ENCODE measurements around the gene RRH. TPM values are rescaled to one million over a fixed set of nuclear protein-coding genes. Genes with fewer than 3 reads are reported as not detected.
"Not testable (repeated sequence)": the region's sequence is repeated elsewhere in the genome, so short reads cannot be mapped to it uniquely, and the experiment has no call there.

Gene RRH
- total RNA-seq, 2 donors from 2014 or later: not detected

DNA sequence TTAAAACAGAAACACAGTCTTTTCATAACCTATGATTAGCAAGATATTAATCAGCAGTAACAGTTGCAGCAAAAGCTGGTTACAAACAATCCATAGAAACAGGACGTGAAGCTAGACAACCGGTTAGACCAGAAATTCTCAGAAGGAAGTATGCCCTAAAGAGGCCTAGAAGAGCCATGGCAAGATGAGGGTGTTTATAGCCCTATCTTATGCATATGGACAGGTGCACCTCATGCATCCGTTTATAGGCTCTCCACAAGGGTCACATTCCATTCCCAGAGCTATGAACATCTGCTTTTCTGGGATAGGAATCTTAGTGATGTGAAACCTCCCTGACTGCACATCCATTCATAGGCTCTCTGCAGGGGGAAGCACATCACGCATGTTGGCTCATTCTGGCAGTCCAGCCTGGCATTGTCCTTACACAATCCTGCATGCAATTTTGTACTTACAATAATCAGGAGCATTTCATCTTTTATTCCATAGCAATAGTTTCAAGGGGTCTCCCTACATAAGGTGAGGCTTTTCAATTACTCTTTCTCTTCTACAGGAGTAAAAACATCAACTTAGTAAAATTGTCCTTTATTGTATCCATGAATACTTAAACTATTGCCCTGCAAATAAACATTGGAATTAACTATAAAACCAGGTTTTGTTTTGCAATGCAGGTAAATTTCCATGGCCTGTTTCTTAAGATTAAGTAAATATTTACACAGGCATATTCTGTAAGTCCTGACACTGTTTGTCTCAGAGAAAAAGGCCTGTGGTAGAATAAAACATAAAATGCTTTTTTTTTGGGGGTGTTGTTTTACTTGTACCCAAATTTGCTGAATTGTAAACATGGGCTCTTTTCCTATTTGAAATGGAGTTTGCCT, 31.9 kb downstream of the RRH start:
- ATAC-seq, H3K27ac Mint-ChIP-seq: not testable (repeated sequence)

DNA sequence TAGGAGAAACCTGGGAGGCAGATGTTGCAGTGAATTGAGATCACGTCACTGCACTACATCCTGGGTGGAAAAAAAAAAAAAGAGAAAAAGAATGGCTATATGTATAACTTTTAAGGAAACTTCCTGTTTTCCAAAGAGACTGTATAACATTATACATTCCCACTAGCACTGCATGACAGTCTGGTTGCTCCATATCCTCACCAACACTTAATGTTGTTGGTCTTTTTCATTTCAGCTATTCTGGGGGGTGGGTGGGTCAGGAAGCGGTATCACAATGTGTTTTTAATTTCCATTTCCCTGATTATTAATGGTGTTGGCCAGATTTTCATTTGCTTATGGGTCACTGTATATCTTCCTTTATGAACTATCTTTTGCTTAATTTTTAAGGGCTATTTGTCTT, 33.5 kb downstream of the RRH start:
- Mint-ChIP-seq H3K4me3 (no peak overlapping the region), H3K4me1 (no peaks in the 10 kb centered on the region), H3K36me3 (ENCODE audit: low read depth) (no peaks in the 10 kb centered on the region), H3K27me3 (no peaks in the 10 kb centered on the region), H3K27ac (no peak overlapping the region)
- no peaks in the 10 kb centered on the region for H3K9me3 ChIP-seq (ENCODE audit: control insufficient read depth, low read length, poor library complexity, severe bottlenecking)
- ATAC-seq (no peak), DNase-seq (no peak)

More for the DNA sequence above, 31.9 kb downstream of the RRH start:
- not testable (repeated sequence) for H3K4me1 Mint-ChIP-seq; H3K36me3 Mint-ChIP-seq (ENCODE audit: low read depth); H3K9me3 ChIP-seq (ENCODE audit: control insufficient read depth, low read length, poor library complexity, severe bottlenecking); H3K4me3 Mint-ChIP-seq; H3K27me3 Mint-ChIP-seq; DNase-seq

DNA sequence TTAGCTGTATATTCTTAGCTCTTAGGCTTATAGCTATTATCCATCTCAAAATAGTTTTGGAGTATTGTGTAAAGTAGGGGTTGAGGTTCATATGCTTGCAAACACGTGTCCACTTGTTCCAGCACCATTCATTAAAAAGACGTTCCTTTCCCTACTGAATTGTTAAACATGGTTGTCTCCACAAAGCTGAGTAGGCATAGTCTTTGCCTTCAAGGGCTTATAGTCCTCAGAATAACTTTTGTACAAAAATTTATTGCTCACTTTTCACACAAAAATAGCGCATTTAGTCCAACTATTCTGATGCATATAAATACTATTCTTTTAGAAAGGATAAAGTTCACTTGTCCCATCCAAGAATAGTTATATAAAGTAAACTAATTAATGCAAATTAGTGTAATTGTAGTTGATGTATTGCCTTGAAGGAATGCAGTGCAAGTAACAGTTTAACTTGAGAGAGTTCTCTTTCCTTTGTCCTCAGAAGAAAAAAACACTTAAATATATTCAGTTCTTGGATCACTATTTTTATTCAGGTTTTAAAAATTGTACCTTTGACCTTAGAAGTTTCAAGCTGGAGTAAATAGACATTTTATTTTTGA, 34.2 kb downstream of the RRH start:
- DNase-seq (no peak), ATAC-seq (no peak)
- Mint-ChIP-seq H3K4me1 (no peaks in the 10 kb centered on the region), H3K4me3 (no peak overlapping the region), H3K36me3 (ENCODE audit: low read depth) (no peaks in the 10 kb centered on the region), H3K27ac (no peak overlapping the region), H3K27me3 (no peaks in the 10 kb centered on the region)
- no peaks in the 10 kb centered on the region for H3K9me3 ChIP-seq (ENCODE audit: control insufficient read depth, low read length, poor library complexity, severe bottlenecking)

DNA sequence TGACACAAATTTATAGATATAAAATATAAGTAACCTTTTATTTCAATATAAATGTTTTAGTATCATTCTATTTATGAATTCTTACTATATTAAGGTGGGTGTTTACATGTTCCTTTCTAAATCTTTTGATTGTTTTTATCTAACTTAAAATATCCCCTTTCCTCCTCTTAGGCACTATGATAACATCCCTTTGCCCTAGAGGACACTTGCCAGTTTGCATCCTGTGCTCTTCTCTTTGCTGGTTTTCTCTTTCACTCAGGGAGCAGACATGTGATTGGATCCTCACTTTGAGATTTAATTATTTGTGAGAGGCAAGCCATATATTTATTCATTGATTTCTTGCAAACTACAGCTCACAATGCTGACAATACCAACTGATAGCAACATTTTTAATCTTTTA, 36.4 kb downstream of the RRH start:
- no peak for ATAC-seq
- no peak overlapping the region for H3K4me3 Mint-ChIP-seq
- H3K27me3 Mint-ChIP-seq: no peaks in the 10 kb centered on the region

DNA sequence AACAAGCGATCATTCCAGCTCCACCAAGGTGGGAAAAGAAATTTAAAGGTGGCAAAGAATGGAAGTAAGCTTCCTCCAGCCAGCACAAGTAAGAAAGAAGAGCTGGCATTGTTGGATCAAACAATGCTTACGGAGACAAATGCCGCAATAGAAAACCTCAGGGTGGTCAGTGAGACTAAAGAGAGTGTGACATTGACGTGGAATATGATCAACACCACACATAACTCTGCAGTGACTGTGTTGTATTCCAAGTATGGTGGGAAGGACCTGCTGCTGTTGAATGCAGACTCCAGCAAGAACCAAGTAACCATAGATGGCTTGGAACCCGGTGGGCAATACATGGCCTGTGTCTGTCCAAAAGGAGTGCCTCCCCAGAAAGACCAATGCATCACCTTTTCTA, 42.3 kb downstream of the RRH start:
- no peak for DNase-seq
- H3K9me3 ChIP-seq (ENCODE audit: control insufficient read depth, low read length, poor library complexity, severe bottlenecking): no peaks in the 10 kb centered on the region
- Mint-ChIP-seq H3K27me3 (no peaks in the 10 kb centered on the region), H3K36me3 (ENCODE audit: low read depth) (peaks cover 4% of the 10 kb centered on the region), H3K4me3 (no peak overlapping the region), H3K27ac (no peak overlapping the region), H3K4me1 (no peaks in the 10 kb centered on the region)
- ATAC-seq: no peak

More for the DNA sequence above, 36.4 kb downstream of the RRH start:
- Mint-ChIP-seq H3K27ac (no peak overlapping the region), H3K36me3 (ENCODE audit: low read depth) (no peaks in the 10 kb centered on the region), H3K4me1 (no peaks in the 10 kb centered on the region)
- DNase-seq: no peak
- H3K9me3 ChIP-seq (ENCODE audit: control insufficient read depth, low read length, poor library complexity, severe bottlenecking): no peaks in the 10 kb centered on the region

DNA sequence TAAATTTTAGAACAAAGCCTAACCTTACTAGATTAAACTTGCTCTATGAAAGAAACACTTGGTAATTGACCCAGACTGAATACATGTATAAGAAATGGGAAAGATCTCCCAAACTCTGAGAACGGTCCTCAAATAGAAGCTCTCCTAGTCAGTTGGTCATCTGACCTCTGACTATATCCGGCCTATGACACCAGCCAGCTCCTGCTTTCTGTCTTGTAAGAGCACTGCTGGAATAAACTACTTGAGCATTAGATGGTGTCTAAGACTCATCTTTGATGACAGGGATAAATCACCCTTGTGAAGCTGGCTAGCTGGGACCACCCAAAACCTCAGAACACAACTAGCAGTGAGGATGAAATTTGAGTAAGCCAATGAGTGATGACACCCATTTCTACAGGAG, 44.3 kb downstream of the RRH start:
- peaks cover 4% of the 10 kb centered on the region for H3K36me3 Mint-ChIP-seq (ENCODE audit: low read depth)
- H3K27me3 Mint-ChIP-seq: peaks cover 4% of the 10 kb centered on the region
- H3K27ac Mint-ChIP-seq: no peak overlapping the region
- ATAC-seq (no peak), DNase-seq (no peak)
- no peaks in the 10 kb centered on the region for H3K4me1 Mint-ChIP-seq
- no peak overlapping the region for H3K4me3 Mint-ChIP-seq
- H3K9me3 ChIP-seq (ENCODE audit: control insufficient read depth, low read length, poor library complexity, severe bottlenecking): no peaks in the 10 kb centered on the region

DNA sequence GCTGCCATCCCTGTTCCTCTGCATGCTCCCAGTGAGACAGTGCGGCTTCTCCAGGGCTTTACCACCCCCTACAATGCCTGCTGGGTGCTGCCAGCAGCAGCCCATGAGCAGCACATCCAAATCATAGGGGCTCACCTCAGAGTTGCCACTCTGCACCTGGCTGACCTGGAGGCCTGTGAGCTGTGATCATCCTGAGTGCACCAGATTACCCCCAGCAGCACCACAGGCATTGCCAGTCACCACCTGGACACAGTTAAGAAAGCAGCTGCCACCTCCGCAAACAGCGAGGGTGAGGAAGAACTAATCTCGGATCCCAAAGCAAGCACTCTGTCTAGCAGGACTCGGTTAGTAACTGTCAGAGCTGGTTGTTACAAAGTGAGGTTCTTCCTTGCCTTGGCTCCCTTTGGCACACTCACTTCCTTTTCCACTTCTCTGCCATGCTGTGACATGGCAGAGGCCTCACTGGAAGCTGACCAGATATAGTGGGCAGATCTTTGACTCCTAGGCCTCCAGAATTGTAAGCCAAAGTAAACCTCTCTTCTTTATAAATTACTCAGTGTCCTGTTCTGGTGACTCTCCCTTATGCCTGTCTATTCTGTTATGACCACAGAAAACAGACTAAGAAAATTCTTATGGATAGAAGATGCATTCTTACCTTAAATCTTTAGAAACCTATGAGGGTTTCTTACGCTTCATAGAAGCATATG, 45.3 kb downstream of the RRH start:
- H3K4me1 Mint-ChIP-seq: no peaks in the 10 kb centered on the region
- ATAC-seq: no peak

DNA sequence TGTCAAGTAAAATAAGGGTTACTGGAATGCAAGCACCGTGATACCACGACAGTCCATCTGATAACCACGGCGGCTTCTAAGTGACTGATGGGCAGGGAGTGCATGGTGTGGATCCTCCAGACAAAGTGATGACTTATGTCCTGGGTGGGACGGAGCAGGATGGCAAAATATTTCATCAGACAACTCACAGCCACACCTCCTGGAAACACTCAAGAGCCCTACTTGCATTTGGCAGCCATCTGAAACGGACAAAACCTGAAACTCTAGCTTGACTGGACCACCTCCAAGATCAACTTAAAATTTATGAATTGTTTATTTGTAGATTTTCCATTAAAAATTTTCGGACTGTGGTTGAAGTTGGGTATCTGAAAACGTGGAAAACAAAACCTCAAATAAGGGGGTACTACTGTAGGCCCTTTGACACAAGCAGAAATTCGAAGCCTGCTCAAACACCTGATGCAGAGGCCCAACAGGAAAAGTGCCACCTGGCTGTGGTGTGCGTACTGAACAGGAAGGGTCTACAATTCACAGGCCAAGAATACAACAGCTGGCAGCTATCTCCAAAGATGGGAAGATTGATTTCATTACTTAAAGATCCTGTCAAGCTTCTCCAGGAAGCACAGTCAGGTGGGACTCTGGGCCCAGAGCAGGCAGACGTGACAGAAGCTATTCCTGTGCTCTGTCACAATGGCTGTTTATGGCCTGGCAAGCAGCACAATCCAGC, 46.2 kb downstream of the RRH start:
- peaks cover 4% of the 10 kb centered on the region for H3K36me3 Mint-ChIP-seq (ENCODE audit: low read depth)
- ATAC-seq (no peak), DNase-seq (no peak)
- peaks cover 21% of the 10 kb centered on the region for H3K27me3 Mint-ChIP-seq
- no peaks in the 10 kb centered on the region for H3K9me3 ChIP-seq (ENCODE audit: control insufficient read depth, low read length, poor library complexity, severe bottlenecking)
- no peak overlapping the region for H3K4me3 Mint-ChIP-seq
- no peaks in the 10 kb centered on the region for H3K4me1 Mint-ChIP-seq
- H3K27ac Mint-ChIP-seq: no peak overlapping the region

More for the DNA sequence above, 45.3 kb downstream of the RRH start:
- Mint-ChIP-seq H3K27ac (no peak overlapping the region), H3K27me3 (peaks cover 15% of the 10 kb centered on the region), H3K4me3 (no peak overlapping the region), H3K36me3 (ENCODE audit: low read depth) (peaks cover 4% of the 10 kb centered on the region)
- no peaks in the 10 kb centered on the region for H3K9me3 ChIP-seq (ENCODE audit: control insufficient read depth, low read length, poor library complexity, severe bottlenecking)
- no peak for DNase-seq

DNA sequence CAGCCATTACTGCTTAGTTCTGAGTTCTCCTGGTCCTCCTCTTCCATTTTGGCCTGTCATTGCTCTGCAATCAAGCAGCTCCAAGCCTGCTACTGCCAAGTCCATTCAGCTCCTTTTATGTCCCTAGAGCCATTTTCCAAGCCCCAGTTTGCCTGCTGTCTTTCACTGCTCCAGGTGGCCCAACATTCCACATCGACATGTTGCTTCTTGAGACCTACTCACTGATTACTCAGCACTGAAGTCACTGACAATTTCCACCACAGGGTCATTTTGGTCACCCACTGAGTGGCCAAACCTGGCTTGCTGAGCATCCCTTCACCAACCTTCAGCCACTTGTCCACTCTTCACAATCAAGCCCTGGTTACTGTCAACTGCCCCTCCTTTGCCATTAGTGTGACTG, 47.3 kb downstream of the RRH start:
- Mint-ChIP-seq H3K27ac (no peak overlapping the region), H3K4me3 (no peak overlapping the region), H3K27me3 (peaks cover 29% of the 10 kb centered on the region), H3K36me3 (ENCODE audit: low read depth) (peaks cover 2% of the 10 kb centered on the region), H3K4me1 (no peaks in the 10 kb centered on the region)
- ATAC-seq (no peak), DNase-seq (no peak)
- H3K9me3 ChIP-seq (ENCODE audit: control insufficient read depth, low read length, poor library complexity, severe bottlenecking): no peaks in the 10 kb centered on the region

DNA sequence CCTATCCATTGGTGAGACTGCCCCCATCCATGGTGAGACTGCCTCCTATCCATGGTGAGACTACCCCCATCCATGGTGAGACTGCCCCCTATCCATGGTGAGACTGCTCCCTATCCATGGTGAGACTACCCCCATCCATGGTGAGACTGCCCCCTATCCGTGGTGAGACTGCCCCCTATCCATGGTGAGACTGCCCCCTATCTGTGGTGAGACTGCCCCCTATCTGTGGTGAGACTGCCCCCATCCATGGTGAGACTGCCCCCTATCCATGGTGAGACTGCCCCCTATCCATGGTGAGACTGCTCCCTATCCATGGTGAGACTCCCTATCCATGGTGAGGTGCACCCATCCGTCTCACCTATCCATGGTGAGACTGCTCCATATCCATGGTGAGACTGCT, 47.8 kb downstream of the RRH start:
- H3K4me1 Mint-ChIP-seq: not testable (repeated sequence)

DNA sequence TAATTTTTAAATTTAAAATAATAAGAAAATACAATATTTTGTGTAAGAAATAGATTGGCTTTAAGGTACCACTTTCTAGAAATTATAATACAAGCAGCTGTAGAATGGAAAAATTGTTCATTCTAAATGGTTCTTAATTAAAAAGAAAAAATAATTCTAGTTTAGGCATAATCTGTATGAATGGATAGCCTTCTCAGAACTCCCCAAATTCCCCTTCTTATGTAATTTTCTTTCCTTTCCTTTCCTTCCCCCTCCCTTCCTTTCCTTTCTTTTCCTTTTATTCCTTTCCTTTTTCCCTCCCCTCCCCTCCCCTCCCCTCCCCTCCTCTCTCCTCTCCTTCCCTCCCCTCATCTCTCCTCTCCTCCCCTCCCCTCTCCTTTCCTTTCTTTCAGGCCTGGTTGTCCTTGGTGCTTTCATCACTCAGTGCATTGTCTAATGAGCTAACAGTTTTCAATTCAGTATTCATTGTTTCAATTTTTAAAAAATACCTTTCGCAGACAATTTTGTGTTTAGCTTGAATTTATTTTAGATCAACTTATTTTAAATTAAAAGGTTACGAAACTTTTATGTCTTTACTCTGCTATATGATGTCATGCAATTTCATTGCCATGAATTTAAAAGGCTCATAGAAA, 49.0 kb downstream of the RRH start:
- Mint-ChIP-seq H3K27me3 (peaks cover 35% of the 10 kb centered on the region), H3K4me1 (no peaks in the 10 kb centered on the region), H3K4me3 (no peak overlapping the region), H3K36me3 (ENCODE audit: low read depth) (no peaks in the 10 kb centered on the region), H3K27ac (no peak overlapping the region)
- H3K9me3 ChIP-seq (ENCODE audit: control insufficient read depth, low read length, poor library complexity, severe bottlenecking): no peaks in the 10 kb centered on the region
- DNase-seq: no peak
- no peak for ATAC-seq

More for the DNA sequence above, 47.8 kb downstream of the RRH start:
- peaks cover 33% of the 10 kb centered on the region for H3K27me3 Mint-ChIP-seq
- DNase-seq; ATAC-seq; H3K36me3 Mint-ChIP-seq (ENCODE audit: low read depth); H3K4me3 Mint-ChIP-seq; H3K27ac Mint-ChIP-seq; H3K9me3 ChIP-seq (ENCODE audit: control insufficient read depth, low read length, poor library complexity, severe bottlenecking): not testable (repeated sequence)

DNA sequence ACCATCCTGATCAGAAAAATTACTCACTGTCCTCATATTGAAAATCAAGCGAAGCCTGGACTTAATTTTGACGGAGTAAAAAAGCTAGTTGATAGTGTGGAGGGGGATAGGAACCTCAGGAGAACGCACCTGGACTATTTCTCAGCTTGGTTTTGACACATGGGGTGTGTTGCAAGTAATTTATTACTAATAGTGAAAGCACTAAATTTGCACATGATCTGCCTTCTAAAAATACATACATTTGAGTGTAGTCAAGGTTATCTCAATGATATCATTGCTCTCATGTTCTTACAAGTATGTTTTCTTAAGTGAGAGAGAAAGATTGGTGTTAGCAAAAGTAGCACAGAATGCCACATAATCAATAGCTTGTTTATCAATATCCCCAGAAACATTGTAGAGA, 49.6 kb downstream of the RRH start:
- H3K9me3 ChIP-seq (ENCODE audit: control insufficient read depth, low read length, poor library complexity, severe bottlenecking): no peaks in the 10 kb centered on the region
- peaks cover 40% of the 10 kb centered on the region for H3K27me3 Mint-ChIP-seq
- no peak for DNase-seq
- no peaks in the 10 kb centered on the region for H3K36me3 Mint-ChIP-seq (ENCODE audit: low read depth)
- no peaks in the 10 kb centered on the region for H3K4me1 Mint-ChIP-seq
- ATAC-seq: no peak
- H3K27ac Mint-ChIP-seq: no peak overlapping the region
- no peak overlapping the region for H3K4me3 Mint-ChIP-seq
